Adipose tissue (tissue), 3 donors: Measurements from ENCODE around the gene ANKRD18A. TPM values are rescaled to one million over a fixed set of nuclear protein-coding genes. Genes with fewer than 3 reads are reported as not detected.
"Not testable (repeated sequence)": the region's sequence is repeated elsewhere in the genome, so short reads cannot be mapped to it uniquely, and the experiment has no call there.

ENCODE experiments used
- H3K27ac ChIP-seq: one replicate; pipeline ENCODE4 v1.5.1; 2013; ENCODE audit warnings: low read depth, low read length
- WGBS, 3 donors: extraction: QIAGEN DNeasy Blood & Tissue Kit; methylation state at CpG; one replicate each; pipeline ENCODE4 v1.1.7; 2013; 5-methylcytosine and 5-hydroxymethylcytosine counted together
- polyA plus RNA-seq, 3 donors: library from polyadenylated mRNA; stranded (reverse); fragments of 200-250 nt; gene quantifications; one replicate each; pipeline ENCODE4 v1.2.3, GENCODE V29; 2013
- donor health status: healthy with polysubstance abuse.
- donor health status: Bipolar disorder and iron deficiency.
- donor health status: healthy.

Gene ANKRD18A
- polyA plus RNA-seq, 3 donors, result 0.09 to 0.78 TPM; not detected in 1

DNA sequence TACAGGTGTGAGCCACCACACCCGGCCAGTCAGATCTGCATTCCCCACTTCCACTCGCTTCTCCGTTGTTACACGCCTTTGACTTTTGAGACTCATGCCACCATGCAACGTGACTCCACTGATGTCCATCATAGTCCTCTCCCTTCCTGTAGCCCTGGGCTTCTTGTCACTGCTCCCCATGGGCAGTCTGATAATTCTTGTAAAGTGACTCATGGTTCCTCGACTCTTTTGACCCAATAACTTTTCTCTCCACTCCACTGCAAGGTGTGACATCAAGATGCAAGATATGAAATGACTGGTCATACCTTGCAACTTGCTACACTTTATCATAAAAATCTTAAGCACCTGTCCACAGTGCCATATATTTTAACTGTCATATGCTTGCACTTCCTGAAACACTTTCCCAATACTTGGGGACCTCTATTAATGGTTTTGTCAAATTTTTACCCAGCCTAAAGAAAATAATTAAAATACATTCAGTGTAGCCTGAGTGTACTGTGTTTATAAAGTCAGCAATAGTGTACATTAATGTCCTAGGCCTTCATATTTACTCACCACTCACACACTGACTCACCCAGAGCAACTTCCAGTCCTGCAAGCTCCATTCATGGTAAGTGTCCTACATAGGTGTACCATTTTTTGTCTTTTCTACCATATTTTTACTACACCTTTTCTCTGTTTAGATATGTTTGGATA is 18.6 kb upstream of the ANKRD18A start:
- 82 to 91% (median 89%) methylated on average over 6 of the region's 6 CpGs for WGBS, 3 donors
- H3K27ac ChIP-seq, result no peak overlapping the region

DNA sequence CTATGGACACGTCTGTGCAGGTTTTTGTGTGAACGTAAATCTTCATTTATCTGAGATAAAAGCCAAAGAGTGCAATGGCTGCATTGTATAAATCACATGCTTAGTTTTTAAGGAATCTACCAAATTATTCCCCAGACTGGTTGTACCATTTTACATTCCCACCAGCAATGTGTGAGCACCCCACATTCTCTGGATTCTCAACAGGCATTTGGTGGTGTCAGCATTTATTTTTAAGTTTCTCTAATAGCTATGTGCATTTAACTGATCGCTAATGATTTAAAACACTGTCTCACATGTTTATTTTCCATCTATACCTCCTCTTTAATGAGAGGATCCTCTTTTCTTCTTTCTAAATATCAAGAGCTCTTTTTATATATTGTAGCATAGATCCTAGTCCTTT is 13.9 kb upstream of the ANKRD18A start:
- no peak overlapping the region for H3K27ac ChIP-seq

DNA sequence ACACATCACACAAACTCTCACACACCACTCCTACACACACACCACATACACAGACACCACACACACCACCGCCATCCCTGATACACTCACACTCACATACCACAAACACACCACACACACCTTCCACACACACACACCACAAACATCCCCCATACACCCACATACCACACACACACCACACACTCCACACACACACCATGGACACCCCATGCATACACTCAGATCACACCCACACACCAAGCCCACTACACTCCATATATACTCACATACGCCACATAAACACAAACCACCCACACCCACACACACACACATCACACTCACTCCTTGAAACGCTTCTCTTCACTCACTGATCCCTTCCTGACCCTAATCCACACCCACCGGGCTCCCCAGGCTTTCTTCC is 9.1 kb upstream of the ANKRD18A start:
- WGBS, 3 donors, result 83 to 91% (median 90%) methylated on average over 4 of the region's 4 CpGs
- no peak overlapping the region for H3K27ac ChIP-seq

More for the DNA sequence above, 13.9 kb upstream of the ANKRD18A start:
- 67 to 78% (median 70%) methylated on average over 3 of the region's 3 CpGs for WGBS, 3 donors

DNA sequence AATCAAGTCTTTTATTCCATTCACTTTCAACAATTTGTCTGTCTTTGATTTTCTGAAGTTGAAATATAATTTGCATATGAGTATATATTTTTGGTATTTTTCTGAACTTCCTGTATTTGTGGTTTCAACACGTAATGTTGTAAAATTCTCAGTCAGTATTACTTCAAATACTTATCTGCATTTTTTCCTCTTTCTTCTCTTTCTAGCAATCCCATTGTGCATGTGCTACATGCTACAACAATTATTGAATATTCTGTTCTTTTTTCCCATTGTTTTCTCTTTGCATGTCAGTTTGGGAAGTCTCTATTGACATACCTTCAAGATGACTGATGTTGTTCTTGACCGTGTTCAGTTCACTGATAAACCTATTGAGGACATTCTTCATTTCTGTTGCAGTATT is 5.6 kb upstream of the ANKRD18A start:
- H3K27ac ChIP-seq, result no peak overlapping the region
- WGBS, 3 donors, result 61 to 87% (median 76%) methylated on average over 2 of the region's 2 CpGs

DNA sequence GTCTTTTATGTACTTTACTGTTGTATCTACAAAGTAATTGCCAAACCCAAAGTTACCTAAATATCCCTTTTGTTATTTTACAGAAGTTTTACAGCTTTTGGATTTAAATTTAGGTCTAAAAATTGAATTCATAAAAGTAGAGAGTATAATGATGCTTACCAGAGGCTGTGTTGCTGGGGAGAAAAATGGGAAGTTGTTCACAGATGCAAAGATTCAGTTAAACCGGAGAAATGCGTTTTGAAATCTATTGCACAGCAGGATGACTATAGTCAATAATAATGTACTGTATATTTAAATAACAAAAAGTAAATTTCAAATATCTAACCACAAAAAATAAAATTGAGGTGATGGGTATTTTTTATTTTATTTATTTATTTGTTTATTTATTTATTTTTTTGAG is 2.6 kb upstream of the ANKRD18A start:
- no peak overlapping the region for H3K27ac ChIP-seq
- 38 to 89% (median 57%) methylated on average over 2 of the region's 2 CpGs for WGBS, 3 donors

DNA sequence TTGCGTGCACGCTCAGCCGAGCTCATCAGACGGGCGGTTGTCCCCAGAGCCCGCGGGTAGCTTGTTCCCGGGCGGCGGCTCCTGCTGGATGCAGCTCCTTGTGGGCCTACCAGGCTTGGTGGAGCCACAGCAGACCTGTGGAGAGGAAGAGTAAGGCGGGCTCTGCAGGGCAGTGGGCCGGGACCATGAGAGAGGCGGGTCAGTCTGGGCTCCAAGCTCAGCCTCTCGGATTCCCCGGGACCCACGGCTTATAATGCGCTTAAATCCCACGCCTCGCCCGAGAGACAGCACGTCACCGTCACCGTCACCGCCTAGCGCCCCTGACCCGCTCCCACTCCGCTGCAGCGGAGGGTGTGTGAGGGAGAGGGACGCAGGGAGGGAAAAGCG is 1.9 kb upstream of the ANKRD18A start:
- WGBS, 3 donors, result 2 to 6% (median 3%) methylated on average over 30 of the region's 30 CpGs

DNA sequence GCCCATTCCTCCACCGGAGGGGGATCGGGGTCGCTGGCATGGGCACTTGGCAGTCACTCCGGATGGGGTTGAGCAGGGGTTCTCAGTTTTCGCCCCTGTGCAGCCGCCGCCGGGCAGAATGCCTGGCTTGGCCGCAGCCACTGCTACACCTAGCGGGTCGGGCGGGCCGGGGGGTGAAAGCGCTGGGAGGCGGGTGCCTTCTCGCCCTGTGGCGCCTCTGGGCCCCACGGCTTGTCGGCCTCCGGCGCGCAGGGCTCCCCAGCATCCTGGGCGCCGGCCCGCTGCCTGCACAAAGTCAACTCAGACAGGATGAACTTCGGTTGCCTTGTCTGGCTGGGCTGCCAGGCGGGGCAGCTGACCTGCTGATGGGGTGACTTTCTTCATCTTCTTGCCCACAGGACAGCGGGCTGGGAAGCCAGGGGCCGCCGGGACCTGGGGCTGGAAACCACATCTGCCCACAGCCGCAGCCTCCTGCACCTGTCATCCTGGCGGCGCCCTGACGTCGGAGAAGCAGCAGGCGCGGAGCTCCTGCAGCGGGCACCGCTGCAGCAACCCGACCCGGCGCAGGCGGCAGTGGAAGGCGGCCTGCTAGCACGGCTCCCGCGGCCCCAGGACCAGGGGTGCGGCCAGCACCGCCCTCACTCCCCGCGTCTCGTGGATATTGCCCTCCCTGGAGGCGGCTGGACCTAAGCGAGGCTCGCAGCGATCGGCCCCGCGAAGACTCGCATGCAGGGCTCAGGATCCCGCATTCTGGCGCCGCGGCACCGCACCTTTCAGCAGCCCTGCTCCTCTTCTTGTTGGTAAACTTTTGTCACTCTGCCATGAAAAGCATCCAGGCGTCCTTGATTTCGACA is 1.3 kb upstream of the ANKRD18A start:
- WGBS, 3 donors, result 0 to 1% (median 1%) methylated on average over 62 to 67 of the region's 67 CpGs
- no peak overlapping the region for H3K27ac ChIP-seq

More for the DNA sequence above, 1.9 kb upstream of the ANKRD18A start:
- H3K27ac ChIP-seq, result no peak overlapping the region

DNA sequence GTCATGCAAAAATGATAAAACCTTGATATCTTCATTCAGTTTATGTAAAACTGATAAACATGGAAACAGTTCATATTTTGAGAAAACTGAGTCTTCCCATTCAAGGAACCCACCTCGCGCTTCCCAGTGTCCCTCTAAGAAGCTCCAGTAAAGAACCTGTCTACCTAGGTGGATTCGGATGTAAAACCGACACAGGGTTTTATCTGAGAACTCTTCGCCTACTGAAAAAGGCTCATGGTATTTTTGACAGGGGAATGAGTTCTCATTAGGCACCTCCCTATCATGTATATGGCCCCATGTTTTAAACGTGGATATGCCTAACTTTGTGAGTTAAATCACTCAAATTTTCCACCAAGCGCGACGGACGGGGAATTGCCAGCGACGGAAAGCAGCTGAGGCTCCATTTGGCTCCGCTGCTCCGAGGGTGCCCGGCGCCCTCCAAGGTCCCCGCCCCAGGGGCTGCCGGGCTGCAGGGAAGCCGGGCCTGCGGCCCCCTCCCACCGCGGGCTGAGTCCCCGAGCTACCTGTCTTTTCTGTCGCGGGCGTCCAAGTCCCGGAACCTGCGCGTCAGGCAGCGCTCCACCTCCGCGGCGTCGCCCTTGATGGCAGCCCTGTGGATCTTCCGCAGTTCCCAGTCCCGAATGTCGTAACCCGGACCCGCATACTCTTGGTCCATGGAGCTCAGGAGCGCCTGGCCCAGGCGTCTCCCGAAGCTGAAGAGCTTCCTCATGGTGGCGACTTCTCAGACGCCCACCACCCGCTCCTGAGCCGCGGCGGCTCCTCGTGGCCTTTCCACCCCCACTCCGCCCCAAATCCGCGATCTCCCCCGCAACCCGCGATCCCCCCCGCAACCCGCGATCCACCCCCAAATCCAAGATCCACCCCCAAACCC is 594 bp downstream of the ANKRD18A start:
- WGBS, 3 donors, result 2 to 3% (median 3%) methylated on average over 56 to 58 of the region's 58 CpGs
- H3K27ac ChIP-seq, result no peak overlapping the region

DNA sequence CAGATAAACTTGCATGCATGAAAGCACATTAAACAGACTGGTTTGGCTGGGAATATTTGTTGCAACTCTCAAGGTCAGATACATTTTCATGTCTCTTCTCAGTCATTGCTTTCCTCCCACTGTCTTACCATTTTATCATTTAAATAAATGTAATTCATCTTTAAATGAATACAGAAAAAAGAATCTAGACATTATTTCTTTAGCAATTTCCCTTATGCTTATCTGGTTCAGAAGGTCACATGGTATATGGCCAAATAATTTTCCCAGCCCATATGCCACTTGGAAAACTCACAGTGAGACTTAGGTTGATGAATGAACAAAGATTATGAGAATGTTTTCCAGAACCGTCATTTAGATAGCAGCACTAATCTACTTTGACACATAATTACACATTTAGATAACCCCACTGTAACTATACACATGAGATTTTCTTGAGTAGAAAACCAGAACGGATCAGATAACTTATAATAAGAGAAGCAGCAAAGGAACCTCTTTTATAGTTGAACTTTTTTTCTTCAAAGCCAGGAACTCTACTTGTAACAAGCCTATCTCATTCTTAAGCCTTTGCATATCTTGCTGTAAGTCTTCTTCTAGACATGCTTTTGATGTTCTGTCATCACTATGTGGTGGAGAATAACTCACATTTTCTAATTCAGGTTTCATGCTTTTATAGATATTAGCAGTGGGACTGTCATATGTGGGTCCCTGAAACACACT is 22.2 kb downstream of the ANKRD18A start:
- not testable (repeated sequence) for H3K27ac ChIP-seq
- 21 to 52% (median 33%) methylated on average over 2 of the region's 2 CpGs for WGBS, 3 donors

DNA sequence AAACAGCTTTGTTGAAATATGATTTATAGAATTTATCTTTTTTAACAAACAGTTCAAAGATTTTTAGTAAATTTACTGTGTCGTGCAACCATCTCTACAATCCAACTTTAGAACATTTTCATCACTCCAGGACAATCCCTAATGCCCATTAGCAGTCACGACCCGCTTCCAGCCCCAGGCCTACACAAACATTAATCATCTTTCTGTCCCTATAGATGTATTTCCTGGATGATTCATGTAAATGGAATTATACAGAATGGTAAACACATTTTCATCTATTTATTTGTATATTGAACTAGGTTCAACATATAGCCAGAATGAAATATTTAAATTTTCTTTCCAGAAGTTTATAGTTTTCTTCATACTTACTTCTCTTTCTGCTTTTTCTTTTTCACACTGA is 25.3 kb downstream of the ANKRD18A start:
- WGBS, 3 donors, result 82 to 88% (median 83%) methylated on average over 3 of the region's 3 CpGs
- not testable (repeated sequence) for H3K27ac ChIP-seq

DNA sequence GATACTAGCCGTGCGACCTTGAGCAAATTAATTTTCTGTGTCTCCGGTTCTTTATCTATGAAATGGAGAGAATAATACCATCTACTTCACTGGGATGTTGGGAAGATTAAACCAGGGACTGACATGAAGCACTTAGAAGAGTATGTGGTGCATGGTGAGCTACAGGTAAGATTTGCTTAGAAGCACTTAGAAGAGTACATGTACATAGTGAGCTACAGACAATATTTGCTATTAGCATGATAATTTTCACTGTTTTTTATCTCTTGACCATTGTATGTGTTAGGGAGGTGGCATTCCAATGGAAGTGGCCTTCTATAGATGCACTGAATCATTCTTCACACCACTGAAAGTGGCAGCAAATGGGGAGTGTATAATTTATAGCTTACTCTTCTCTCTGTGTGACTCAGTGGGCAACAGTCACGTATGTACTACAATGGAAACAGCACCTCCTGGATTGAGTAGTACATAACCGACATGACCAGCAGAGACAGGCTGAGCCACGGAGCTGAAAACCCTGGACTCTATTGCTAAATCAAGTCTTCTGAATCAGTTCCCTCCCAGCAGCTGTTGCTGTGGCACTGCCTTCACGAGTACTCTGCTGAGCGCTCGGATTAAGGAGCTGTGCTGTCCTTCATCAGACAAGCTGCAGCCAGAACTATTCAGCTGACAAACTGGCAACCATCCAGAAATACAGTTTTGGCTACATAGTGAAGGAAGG is 28.9 kb downstream of the ANKRD18A start:
- WGBS, 3 donors, result 48 to 66% (median 58%) methylated on average over 9 of the region's 9 CpGs
- H3K27ac ChIP-seq, result not testable (repeated sequence)

DNA sequence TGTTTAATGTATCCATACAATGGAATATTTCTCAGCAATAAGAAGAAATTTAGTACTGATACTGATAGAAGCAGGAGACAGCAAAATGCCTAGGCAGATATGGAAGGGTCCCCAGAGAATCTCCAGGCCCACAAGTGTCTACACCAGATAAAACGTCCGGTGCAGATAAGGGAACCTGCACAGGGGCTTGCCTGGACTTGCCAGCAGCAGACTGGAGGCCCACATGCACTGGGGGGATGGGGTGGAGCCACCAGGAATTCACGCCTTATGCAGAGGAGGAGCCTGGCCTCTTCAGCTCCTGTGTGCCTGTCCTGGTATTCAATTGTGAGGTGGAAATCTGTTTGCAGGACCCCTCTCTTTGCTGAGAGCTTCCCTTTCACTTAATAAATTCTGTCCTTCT is 36.6 kb downstream of the ANKRD18A start:
- 58 to 74% (median 65%) methylated on average over 3 of the region's 3 CpGs for WGBS, 3 donors
- not testable (repeated sequence) for H3K27ac ChIP-seq

DNA sequence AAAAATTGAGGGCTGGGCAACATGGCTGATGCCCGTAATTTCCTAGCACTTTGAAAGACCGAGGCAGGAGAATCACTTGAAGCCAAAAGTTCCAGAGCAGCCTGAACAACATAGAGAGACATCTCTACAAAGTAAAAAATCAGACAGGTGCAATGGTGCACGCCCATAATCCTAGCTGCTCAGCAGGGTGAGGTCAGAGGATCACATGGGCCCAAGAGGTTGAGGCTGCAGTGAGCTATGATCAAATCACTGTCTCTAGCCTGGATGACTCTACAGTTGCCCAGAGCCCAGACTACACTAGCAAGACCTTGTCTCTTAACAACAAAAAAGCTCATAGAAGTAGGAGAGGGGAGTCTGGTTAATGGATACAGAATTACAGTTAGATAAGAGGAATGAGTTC is 40.3 kb downstream of the ANKRD18A start:
- 90 to 92% (median 90%) methylated on average over 3 of the region's 3 CpGs for WGBS, 3 donors
- H3K27ac ChIP-seq, result not testable (repeated sequence)

DNA sequence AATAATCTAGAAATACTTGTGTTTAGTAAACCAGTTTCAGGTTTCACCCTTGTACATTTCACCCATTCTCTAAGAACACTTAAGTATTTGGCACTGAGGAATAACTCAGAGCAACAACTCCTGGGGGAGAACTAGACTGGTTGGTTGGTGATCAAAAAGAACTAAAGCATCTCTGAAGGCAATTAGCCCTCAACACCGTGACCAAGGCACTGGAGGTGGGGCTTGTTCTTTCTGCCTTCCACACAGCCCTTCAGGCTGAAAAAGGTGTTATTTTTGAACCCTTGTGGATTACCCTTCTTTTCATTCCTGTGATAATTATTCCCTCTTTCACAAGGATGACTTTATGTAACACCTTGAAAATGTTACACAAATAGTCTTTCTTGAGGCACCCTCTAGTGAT is 44.2 kb downstream of the ANKRD18A start:
- not testable (repeated sequence) for H3K27ac ChIP-seq
- WGBS, 3 donors, result 30 to 53% (median 47%) methylated on average over 1 of the region's 1 CpG

DNA sequence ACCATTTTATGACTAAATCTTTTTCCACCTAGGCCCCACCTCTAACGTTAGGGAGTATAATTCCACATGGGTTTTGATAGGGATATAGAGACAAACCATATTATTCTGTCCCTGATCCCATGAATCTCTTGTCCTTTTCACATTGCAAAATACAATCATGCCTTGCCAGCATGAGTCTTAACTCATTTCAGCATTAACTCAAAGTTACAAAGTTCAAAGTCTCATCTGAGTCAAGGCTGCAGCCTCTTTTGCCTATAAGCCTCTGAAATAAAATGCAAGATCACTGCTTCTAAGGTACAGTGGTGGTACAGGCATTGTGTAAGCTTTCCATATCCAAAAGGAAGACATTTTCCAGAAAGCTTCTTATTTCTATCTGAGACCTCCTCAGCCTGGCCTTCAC is 54.3 kb downstream of the ANKRD18A start:
- not testable (repeated sequence) for H3K27ac ChIP-seq
- whole genome bisulfite sequencing, 3 donors, result 71 to 100% methylated on average over 1 of the region's 1 CpG; no CpG with 5 or more reads in 1 of the 3 donors

DNA sequence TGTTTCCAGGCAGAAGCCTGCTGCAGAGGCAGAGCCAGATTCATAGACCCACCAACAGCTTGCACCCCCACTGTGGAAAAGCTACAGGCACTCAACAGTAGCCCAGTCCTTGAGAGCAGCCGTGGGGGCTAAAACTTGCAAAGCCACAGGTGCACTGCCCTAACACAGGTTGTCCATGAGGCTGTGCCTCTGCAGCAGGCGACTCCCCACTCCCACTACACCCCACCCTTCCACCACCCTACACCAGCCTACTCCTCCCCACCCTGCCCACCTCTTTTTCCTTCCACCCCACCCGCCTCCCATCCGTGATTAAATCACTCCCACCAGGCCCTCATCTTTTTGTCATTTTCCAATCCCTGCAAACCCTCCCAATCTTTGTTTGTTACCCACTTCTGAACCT is 55.2 kb downstream of the ANKRD18A start:
- H3K27ac ChIP-seq, result not testable (repeated sequence)
- WGBS, 3 donors, result 67 to 91% (median 79%) methylated on average over 2 of the region's 4 CpGs

DNA sequence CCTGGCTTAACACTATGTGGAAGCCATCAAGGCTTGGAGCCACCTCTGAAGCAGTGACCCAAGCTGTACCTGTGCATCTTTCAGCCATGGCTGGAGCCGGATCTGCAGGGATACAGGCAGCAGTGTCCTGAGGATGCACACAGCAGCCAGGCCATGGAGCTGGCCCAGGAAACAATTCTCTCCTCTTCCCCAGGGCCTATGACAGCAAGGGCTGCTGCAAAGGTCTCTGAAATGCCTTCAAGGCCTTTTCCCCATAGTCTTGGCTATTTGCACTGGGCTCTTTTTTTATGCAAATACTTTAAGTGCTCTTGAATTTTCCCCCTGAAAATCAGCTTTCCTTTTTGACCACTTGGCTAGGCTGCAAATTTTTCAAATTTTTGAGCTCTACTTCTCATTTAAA is 56.5 kb downstream of the ANKRD18A start:
- H3K27ac ChIP-seq, result not testable (repeated sequence)
- WGBS, 3 donors, result no CpG with 5 or more reads among the region's 1 CpG

DNA sequence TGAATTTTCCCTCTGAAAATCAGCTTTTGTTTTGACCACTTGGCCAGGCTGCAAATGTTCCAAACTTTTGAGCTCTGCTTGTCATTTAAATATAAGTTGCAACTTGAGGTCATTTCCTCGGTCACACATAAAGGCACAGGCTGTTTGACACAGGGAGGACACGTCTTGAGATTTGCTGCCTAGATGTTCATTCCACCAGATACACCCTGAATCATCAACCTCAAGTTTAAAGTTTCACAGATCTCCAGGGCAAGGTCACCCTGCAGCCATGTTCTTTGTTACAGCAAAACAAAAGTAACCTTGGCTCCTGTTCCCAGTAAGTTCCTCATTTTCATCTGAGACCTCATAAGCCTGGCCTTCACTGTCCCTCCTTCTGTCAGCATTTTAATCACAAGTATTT is 59.3 kb downstream of the ANKRD18A start:
- WGBS, 3 donors, result 53 to 90% (median 78%) methylated on average over 2 of the region's 2 CpGs
- H3K27ac ChIP-seq, result not testable (repeated sequence)
